K562 (cell line): Measurements from ENCODE around the gene YIPF4.
"Not testable (repeated sequence)": the region's sequence is repeated elsewhere in the genome, so short reads cannot be mapped to it uniquely, and the experiment has no call there.

Source experiments
- DIDO1 ChIP-seq: fragments of 450-650 bp; IDR thresholded peaks from 2 replicates; pipeline ENCODE4 v1.6.1; 2016; ENCODE audit warnings: low read depth, missing biosample characterization, missing genetic modification characterization
- ETV5 ChIP-seq: sonication (generic); formaldehyde crosslinking; IDR thresholded peaks from 2 replicates; pipeline ENCODE4 v1.4.0; 2020; ENCODE audit warnings: low read depth, mild to moderate bottlenecking, missing genetic modification reagents
- HDAC2 ChIP-seq: fragments of 450-650 bp; IDR thresholded peaks from 2 replicates; pipeline ENCODE4 v1.6.1; 2016; ENCODE audit warnings: mild to moderate bottlenecking
- KLF1 ChIP-seq: fragments of 450-650 bp; IDR thresholded peaks from 2 replicates; pipeline ENCODE4 v1.6.1; 2016; ENCODE audit warnings: missing genetic modification characterization, missing compliant biosample characterization
- RFX5 ChIP-seq: IDR thresholded peaks from 2 replicates; pipeline ENCODE4 v1.6.1; 2011; ENCODE audit warnings: low read depth, mild to moderate bottlenecking, improper control_type of control experiment, low read length
- SMARCE1 ChIP-seq: fragments of 450-650 bp; IDR thresholded peaks from 2 replicates; pipeline ENCODE4 v1.7.1; 2016; ENCODE audit warnings: mild to moderate bottlenecking
- SRF ChIP-seq, 2 experiments: fragments of 250-450, 450-650 bp in 1 of 2; sonication (Bioruptor Pico) in 1 of 2; sonication (generic) in 1 of 2; formaldehyde crosslinking; IDR thresholded peaks; 2 replicates each; pipeline versions ENCODE4 v1.5.0 to v1.5.1; 2020 to 2022; ENCODE audit warnings: mild to moderate bottlenecking in 1 of 2, missing genetic modification reagents in 1 of 2
- TF ChIP-seq, protein P1 (sequence below), 2 experiments: fragments of 450-650 bp; IDR thresholded peaks; 2 replicates each; pipeline ENCODE4 v1.6.1; 2018; ENCODE audit warnings: mild to moderate bottlenecking in 2 of 2, low read depth in 1 of 2; ENCODE audit not compliant: partially characterized antibody in 2 of 2
- TF ChIP-seq, protein P2 (sequence below), 3 experiments: IDR thresholded peaks in 2 of 3; conservative IDR thresholded peaks in 1 of 3; 2 replicates each; pipeline ENCODE4 v1.5.1; 2011 to 2012; ENCODE audit warnings: low read length in 3 of 3, mild to moderate bottlenecking in 3 of 3, control low read depth in 2 of 3, improper control_type of control experiment in 1 of 3, inconsistent platforms in 1 of 3, low read depth in 1 of 3, mixed read lengths in 1 of 3, moderate library complexity in 1 of 3; ENCODE audit not compliant: insufficient read depth in 2 of 3

DNA sequence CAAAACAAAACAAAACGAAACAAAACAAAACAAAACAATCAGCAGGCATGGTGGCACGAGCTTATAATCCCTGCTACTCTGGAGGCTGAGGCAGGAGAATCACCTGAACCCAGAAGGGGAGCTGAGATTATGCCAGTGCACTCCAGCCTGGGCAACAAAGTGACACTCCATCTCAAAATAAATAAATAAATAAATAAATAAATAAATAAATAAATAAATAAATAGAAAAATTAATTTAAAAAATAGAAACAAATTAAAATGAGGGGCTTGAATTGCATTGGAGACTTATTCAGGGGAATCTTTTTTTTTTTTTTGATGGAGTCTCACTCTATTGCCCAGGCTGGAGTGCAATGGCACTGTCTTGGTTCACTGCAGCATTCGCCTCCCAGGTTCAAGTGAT, 73.1 kb downstream of the YIPF4 start:
- not testable (repeated sequence) for TF ChIP-seq RFX5; SRF (CRISPR knock-in tag; IDR thresholded peaks at IDR 0.05); ETV5; KLF1 (tag); DIDO1 (tag); HDAC2; SMARCE1
- TF ChIP-seq, protein P1, sequence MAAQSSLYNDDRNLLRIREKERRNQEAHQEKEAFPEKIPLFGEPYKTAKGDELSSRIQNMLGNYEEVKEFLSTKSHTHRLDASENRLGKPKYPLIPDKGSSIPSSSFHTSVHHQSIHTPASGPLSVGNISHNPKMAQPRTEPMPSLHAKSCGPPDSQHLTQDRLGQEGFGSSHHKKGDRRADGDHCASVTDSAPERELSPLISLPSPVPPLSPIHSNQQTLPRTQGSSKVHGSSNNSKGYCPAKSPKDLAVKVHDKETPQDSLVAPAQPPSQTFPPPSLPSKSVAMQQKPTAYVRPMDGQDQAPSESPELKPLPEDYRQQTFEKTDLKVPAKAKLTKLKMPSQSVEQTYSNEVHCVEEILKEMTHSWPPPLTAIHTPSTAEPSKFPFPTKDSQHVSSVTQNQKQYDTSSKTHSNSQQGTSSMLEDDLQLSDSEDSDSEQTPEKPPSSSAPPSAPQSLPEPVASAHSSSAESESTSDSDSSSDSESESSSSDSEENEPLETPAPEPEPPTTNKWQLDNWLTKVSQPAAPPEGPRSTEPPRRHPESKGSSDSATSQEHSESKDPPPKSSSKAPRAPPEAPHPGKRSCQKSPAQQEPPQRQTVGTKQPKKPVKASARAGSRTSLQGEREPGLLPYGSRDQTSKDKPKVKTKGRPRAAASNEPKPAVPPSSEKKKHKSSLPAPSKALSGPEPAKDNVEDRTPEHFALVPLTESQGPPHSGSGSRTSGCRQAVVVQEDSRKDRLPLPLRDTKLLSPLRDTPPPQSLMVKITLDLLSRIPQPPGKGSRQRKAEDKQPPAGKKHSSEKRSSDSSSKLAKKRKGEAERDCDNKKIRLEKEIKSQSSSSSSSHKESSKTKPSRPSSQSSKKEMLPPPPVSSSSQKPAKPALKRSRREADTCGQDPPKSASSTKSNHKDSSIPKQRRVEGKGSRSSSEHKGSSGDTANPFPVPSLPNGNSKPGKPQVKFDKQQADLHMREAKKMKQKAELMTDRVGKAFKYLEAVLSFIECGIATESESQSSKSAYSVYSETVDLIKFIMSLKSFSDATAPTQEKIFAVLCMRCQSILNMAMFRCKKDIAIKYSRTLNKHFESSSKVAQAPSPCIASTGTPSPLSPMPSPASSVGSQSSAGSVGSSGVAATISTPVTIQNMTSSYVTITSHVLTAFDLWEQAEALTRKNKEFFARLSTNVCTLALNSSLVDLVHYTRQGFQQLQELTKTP (IDR thresholded peaks at IDR 0.05; ENCODE audit: low read depth in 1 of 2, partially characterized antibody in 2 of 2): not testable (repeated sequence)
- TF ChIP-seq, protein P2, sequence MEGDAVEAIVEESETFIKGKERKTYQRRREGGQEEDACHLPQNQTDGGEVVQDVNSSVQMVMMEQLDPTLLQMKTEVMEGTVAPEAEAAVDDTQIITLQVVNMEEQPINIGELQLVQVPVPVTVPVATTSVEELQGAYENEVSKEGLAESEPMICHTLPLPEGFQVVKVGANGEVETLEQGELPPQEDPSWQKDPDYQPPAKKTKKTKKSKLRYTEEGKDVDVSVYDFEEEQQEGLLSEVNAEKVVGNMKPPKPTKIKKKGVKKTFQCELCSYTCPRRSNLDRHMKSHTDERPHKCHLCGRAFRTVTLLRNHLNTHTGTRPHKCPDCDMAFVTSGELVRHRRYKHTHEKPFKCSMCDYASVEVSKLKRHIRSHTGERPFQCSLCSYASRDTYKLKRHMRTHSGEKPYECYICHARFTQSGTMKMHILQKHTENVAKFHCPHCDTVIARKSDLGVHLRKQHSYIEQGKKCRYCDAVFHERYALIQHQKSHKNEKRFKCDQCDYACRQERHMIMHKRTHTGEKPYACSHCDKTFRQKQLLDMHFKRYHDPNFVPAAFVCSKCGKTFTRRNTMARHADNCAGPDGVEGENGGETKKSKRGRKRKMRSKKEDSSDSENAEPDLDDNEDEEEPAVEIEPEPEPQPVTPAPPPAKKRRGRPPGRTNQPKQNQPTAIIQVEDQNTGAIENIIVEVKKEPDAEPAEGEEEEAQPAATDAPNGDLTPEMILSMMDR (IDR thresholded peaks at IDR 0.05 in 2 of 3, conservative IDR thresholded peaks at IDR 0.05 in 1 of 3; ENCODE audit: insufficient read depth in 2 of 3, low read depth in 1 of 3, low read length in 3 of 3): not testable (repeated sequence)
